GM23338 (cell line): Measurements from ENCODE around the gene TTC12. TPM values are rescaled to one million over a fixed set of nuclear protein-coding genes. Genes with fewer than 3 reads are reported as not detected.

ENCODE experiments used
- ATAC-seq: fragments of 200-7000 bp; cut with Tn5 transposase; 3 replicates; pipeline ENCODE4 v1.9.1; 2020
- DNase-seq: peaks from one replicate; pipeline ENCODE4 v3.0.0-alpha.2; 2015; ENCODE audit warnings: low spot score
- H2AFZ ChIP-seq: fragments of 200-600 bp; sonication (generic); 2 replicates; pipeline ENCODE4 v1.8.0; 2016; ENCODE audit warnings: antibody characterized with exemption, mild to moderate bottlenecking, moderate library complexity
- H3F3A ChIP-seq: fragments of 200-600 bp; sonication (generic); replicated peaks from 2 replicates; pipeline ENCODE4 v1.8.0; 2017; ENCODE audit warnings: antibody characterized with exemption, mixed run types, low read depth
- H3K27ac ChIP-seq: fragments of 200-600 bp; sonication (generic); 2 replicates; pipeline ENCODE4 v1.6.1; 2016; ENCODE audit warnings: low read depth
- H3K27me3 ChIP-seq: fragments of 200-600 bp; sonication (generic); 2 replicates; pipeline ENCODE4 v1.8.0; 2016; ENCODE audit warnings: mild to moderate bottlenecking, mixed run types, moderate library complexity; ENCODE audit not compliant: insufficient read depth
- H3K36me3 ChIP-seq: fragments of 200-600 bp; sonication (generic); 2 replicates; pipeline ENCODE4 v1.8.0; 2016; ENCODE audit warnings: mild to moderate bottlenecking; ENCODE audit not compliant: insufficient read depth
- H3K4me1 ChIP-seq: fragments of 200-600 bp; sonication (generic); 2 replicates; pipeline ENCODE4 v1.8.0; 2016; ENCODE audit warnings: mild to moderate bottlenecking, moderate library complexity; ENCODE audit not compliant: insufficient read depth
- H3K4me2 ChIP-seq: fragments of 200-600 bp; sonication (generic); 2 replicates; pipeline ENCODE4 v1.7.1; 2017; ENCODE audit warnings: mixed run types
- H3K4me3 ChIP-seq: fragments of 200-600 bp; sonication (generic); 2 replicates; pipeline ENCODE4 v1.6.1; 2016; ENCODE audit warnings: mixed run types
- H3K79me2 ChIP-seq: fragments of 200-600 bp; sonication (generic); replicated peaks from 2 replicates; pipeline ENCODE4 v1.8.0; 2017; ENCODE audit warnings: mild to moderate bottlenecking; ENCODE audit not compliant: insufficient read depth
- H3K9me2 ChIP-seq: fragments of 200-600 bp; sonication (generic); 2 replicates; pipeline ENCODE4 v1.8.0; 2017; ENCODE audit not compliant: insufficient read depth
- H4K20me1 ChIP-seq: fragments of 200-600 bp; sonication (generic); replicated peaks from 2 replicates; pipeline ENCODE4 v1.8.0; 2017; ENCODE audit warnings: mild to moderate bottlenecking; ENCODE audit not compliant: insufficient read depth
- H3K27ac Mint-ChIP-seq: 2 replicates; pipeline ENCODE4 v1.8.0; 2020; ENCODE audit warnings: inconsistent platforms, mild to moderate bottlenecking, moderate library complexity, mixed read lengths
- H3K27me3 Mint-ChIP-seq: 3 replicates; pipeline ENCODE4 v1.8.0; 2022; ENCODE audit warnings: low read depth, mild to moderate bottlenecking, moderate library complexity, mixed read lengths, inconsistent platforms; ENCODE audit not compliant: insufficient read depth, poor library complexity
- H3K36me3 Mint-ChIP-seq: 3 replicates; pipeline ENCODE4 v1.8.0; 2021; ENCODE audit warnings: low read depth, mild to moderate bottlenecking, inconsistent platforms, moderate library complexity, mixed read lengths
- H3K4me1 Mint-ChIP-seq: 3 replicates; pipeline ENCODE4 v1.8.0; 2020; ENCODE audit warnings: mild to moderate bottlenecking, inconsistent platforms, mixed read lengths
- H3K4me3 Mint-ChIP-seq: 3 replicates; pipeline ENCODE4 v1.8.0; 2021; ENCODE audit warnings: moderate library complexity, mild to moderate bottlenecking, inconsistent platforms, mixed read lengths
- H3K9me3 Mint-ChIP-seq: 3 replicates; pipeline ENCODE4 v1.8.0; 2020; ENCODE audit warnings: moderate library complexity, mild to moderate bottlenecking, inconsistent platforms, mixed read lengths
- CREB1 ChIP-seq: fragments of 250-450 bp; sonication (Bioruptor Pico); IDR thresholded peaks from 2 replicates; pipeline ENCODE4 v1.5.0; 2020; ENCODE audit warnings: low read depth, mild to moderate bottlenecking, moderate library complexity
- NANOG ChIP-seq: IDR thresholded peaks from 2 replicates; pipeline ENCODE4 v1.6.1; 2016; ENCODE audit warnings: antibody characterized with exemption, borderline replicate concordance
- ZNF331 ChIP-seq: fragments of 250-450 bp; sonication (Bioruptor Pico); IDR thresholded peaks from 2 replicates; pipeline ENCODE4 v1.5.0; 2020; ENCODE audit warnings: low read depth, mild to moderate bottlenecking, moderate library complexity
- ZNF462 ChIP-seq: fragments of 250-450 bp; sonication (Bioruptor Pico); IDR thresholded peaks from 2 replicates; pipeline ENCODE4 v1.5.0; 2020; ENCODE audit warnings: mild to moderate bottlenecking, moderate library complexity
- polyA plus RNA-seq: library from polyadenylated mRNA; unstranded; fragments of >200 nt; fragmentation: Nextera tagmentation; extraction: Ambion mirVana; gene quantifications from 2 replicates; pipeline ENCODE4 v1.2.1, GENCODE V29; 2016
- total RNA-seq: library from RNA; depleted of rRNA; stranded (reverse); fragments of >200 nt; shearing (Covaris generic); gene quantifications from 2 replicates; pipeline ENCODE4 v1.2.3, GENCODE V29; 2014
- TF ChIP-seq, protein P1 (sequence below): IDR thresholded peaks from one replicate; pipeline ENCODE4 v1.6.1; 2018; ENCODE audit warnings: antibody characterized with exemption; ENCODE audit not compliant: unreplicated experiment
- TF ChIP-seq, protein P2 (sequence below), 2 experiments: fragments of 200-600 bp in 1 of 2; sonication (generic) in 1 of 2; conservative IDR thresholded peaks; 2 replicates each; pipeline versions ENCODE4 v1.5.1 to v1.6.1; 2016 to 2017; ENCODE audit warnings: antibody characterized with exemption in 2 of 2, low read depth in 2 of 2, mild to moderate bottlenecking in 2 of 2, moderate library complexity in 1 of 2

Gene TTC12
- total and polyA plus RNA-seq, 2 experiments from 2014 or later = 3.4 to 12.5 TPM

DNA sequence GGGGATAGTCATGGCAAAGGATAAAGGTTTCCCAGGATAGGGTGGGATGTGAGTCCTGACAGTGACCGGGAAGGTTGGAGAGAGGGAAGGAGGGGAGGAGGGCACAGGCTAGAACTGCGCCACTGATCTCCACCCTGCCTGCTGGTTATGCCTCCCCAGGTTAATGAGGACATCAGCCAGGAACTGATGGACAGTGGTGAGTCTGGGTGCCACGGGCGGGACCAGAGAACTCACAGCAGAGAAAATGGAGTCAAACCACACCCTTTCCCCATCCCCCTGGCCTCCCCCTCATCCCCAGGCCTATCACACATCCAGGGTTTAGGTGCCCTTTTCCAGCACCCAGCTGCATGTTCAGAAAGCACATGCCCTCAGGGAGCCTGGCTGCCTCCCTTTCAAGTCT, 83.4 kb downstream of the TTC12 start:
- H4K20me1 ChIP-seq = no peaks in the 10 kb centered on the region
- no peaks in the 10 kb centered on the region for H3K27me3 ChIP-seq
- no peak overlapping the region for H3K27ac ChIP-seq
- ATAC-seq (no peak), DNase-seq (no peak)
- H3K9me2 ChIP-seq = no peaks in the 10 kb centered on the region
- Mint-ChIP-seq H3K27me3 (peaks cover 6% of the 10 kb centered on the region), H3K4me3 (no peak overlapping the region), H3K4me1 (no peaks in the 10 kb centered on the region), H3K9me3 (no peaks in the 10 kb centered on the region), H3K27ac (no peak overlapping the region), H3K36me3 (no peaks in the 10 kb centered on the region)
- no peak for TF ChIP-seq NANOG
- TF ChIP-seq ZNF331 = no peak
- TF ChIP-seq ZNF462 = no peak
- no peak overlapping the region for H3K4me3 ChIP-seq
- H3F3A ChIP-seq = no peaks in the 10 kb centered on the region
- no peak overlapping the region for H2AFZ ChIP-seq
- H3K4me2 ChIP-seq = no peak overlapping the region
- H3K36me3 ChIP-seq = no peaks in the 10 kb centered on the region
- H3K79me2 ChIP-seq = no peaks in the 10 kb centered on the region
- H3K4me1 ChIP-seq = no peaks in the 10 kb centered on the region

DNA sequence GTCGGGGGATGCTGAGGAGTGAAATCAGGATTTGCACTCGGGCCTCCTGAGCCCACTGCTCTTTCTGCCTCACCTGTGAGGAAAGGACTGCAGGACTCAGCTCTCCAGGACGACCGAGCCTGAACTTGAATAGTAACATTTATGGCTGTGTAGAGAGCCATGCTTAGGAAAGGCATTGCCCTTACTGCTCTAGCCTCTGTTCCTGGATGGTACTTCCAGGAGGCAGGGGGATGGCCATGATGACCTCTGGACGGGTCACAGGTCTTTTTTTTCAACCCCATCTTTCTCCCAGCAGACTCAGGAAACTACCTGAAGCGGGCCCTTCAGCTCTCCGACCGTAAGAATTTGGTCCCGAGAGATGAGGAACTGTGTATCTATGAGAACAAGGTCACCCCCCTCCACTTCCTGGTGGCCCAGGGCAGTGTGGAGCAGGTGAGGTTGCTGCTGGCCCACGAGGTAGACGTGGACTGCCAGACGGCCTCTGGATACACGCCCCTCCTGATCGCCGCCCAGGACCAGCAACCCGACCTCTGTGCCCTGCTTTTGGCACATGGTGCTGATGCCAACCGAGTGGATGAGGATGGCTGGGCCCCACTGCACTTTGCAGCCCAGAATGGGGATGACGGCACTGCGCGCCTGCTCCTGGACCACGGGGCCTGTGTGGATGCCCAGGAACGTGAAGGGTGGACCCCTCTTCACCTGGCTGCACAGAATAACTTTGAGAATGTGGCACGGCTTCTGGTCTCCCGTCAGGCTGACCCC, 84.5 kb downstream of the TTC12 start:
- no peak overlapping the region for H3K27ac Mint-ChIP-seq
- Histone ChIP-seq H3K27ac (no peak overlapping the region), H3K4me2 (no peak overlapping the region), H3K36me3 (no peaks in the 10 kb centered on the region), H3K27me3 (no peaks in the 10 kb centered on the region), H3K9me2 (no peaks in the 10 kb centered on the region), H3K79me2 (no peaks in the 10 kb centered on the region), H3K4me3 (no peak overlapping the region), H4K20me1 (no peaks in the 10 kb centered on the region), H3K4me1 (no peaks in the 10 kb centered on the region), H3F3A (no peaks in the 10 kb centered on the region), H2AFZ (no peak overlapping the region)
- no peaks in the 10 kb centered on the region for H3K4me1 Mint-ChIP-seq
- H3K4me3 Mint-ChIP-seq = no peak overlapping the region
- DNase-seq (no peak), ATAC-seq (no peak)
- peaks cover 6% of the 10 kb centered on the region for H3K27me3 Mint-ChIP-seq
- no peaks in the 10 kb centered on the region for H3K36me3 Mint-ChIP-seq
- TF ChIP-seq ZNF331 = no peak
- TF ChIP-seq CREB1 (CRISPR knock-in tag) = no peak
- TF ChIP-seq, protein P1, sequence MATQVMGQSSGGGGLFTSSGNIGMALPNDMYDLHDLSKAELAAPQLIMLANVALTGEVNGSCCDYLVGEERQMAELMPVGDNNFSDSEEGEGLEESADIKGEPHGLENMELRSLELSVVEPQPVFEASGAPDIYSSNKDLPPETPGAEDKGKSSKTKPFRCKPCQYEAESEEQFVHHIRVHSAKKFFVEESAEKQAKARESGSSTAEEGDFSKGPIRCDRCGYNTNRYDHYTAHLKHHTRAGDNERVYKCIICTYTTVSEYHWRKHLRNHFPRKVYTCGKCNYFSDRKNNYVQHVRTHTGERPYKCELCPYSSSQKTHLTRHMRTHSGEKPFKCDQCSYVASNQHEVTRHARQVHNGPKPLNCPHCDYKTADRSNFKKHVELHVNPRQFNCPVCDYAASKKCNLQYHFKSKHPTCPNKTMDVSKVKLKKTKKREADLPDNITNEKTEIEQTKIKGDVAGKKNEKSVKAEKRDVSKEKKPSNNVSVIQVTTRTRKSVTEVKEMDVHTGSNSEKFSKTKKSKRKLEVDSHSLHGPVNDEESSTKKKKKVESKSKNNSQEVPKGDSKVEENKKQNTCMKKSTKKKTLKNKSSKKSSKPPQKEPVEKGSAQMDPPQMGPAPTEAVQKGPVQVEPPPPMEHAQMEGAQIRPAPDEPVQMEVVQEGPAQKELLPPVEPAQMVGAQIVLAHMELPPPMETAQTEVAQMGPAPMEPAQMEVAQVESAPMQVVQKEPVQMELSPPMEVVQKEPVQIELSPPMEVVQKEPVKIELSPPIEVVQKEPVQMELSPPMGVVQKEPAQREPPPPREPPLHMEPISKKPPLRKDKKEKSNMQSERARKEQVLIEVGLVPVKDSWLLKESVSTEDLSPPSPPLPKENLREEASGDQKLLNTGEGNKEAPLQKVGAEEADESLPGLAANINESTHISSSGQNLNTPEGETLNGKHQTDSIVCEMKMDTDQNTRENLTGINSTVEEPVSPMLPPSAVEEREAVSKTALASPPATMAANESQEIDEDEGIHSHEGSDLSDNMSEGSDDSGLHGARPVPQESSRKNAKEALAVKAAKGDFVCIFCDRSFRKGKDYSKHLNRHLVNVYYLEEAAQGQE = no peak
- TF ChIP-seq, protein P2, sequence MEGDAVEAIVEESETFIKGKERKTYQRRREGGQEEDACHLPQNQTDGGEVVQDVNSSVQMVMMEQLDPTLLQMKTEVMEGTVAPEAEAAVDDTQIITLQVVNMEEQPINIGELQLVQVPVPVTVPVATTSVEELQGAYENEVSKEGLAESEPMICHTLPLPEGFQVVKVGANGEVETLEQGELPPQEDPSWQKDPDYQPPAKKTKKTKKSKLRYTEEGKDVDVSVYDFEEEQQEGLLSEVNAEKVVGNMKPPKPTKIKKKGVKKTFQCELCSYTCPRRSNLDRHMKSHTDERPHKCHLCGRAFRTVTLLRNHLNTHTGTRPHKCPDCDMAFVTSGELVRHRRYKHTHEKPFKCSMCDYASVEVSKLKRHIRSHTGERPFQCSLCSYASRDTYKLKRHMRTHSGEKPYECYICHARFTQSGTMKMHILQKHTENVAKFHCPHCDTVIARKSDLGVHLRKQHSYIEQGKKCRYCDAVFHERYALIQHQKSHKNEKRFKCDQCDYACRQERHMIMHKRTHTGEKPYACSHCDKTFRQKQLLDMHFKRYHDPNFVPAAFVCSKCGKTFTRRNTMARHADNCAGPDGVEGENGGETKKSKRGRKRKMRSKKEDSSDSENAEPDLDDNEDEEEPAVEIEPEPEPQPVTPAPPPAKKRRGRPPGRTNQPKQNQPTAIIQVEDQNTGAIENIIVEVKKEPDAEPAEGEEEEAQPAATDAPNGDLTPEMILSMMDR (conservative IDR thresholded peaks at IDR 0.05; ENCODE audit: low read depth in 2 of 2) = no peak
- H3K9me3 Mint-ChIP-seq = no peaks in the 10 kb centered on the region
